22Rv1 (cell line): ENCODE measurements around the gene TTC23L.

Experiments
- ZFX ChIP-seq: fragments of 450-650 bp; IDR thresholded peaks from 2 replicates; pipeline ENCODE4 v1.6.1; 2017; ENCODE audit warnings: antibody characterized with exemption, borderline replicate concordance
- TF ChIP-seq, protein P1 (sequence below): fragments of 450-650 bp; IDR thresholded peaks from 2 replicates; pipeline ENCODE4 v1.5.1; 2017; ENCODE audit warnings: mild to moderate bottlenecking

DNA sequence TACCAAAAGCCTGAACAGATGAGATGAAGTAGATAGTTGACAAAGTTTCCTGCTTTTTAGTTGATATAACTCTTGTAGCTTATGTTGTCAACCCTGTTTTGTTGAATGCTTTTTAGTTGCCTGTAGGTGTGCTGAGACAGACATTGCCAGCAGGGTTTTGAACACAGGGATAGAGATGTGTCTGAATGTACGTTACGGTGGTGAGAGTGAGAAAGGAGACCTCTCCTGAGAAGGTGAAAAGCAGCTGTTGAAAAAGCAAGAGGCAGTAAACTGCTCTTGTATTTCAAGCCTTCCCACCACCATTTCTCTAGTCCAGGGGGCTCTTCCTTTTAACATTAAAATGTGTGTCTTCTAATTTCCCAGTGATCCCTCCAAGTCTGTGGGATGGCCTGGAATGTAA is 105.1 kb downstream of the TTC23L start:
- TF ChIP-seq, protein P1, sequence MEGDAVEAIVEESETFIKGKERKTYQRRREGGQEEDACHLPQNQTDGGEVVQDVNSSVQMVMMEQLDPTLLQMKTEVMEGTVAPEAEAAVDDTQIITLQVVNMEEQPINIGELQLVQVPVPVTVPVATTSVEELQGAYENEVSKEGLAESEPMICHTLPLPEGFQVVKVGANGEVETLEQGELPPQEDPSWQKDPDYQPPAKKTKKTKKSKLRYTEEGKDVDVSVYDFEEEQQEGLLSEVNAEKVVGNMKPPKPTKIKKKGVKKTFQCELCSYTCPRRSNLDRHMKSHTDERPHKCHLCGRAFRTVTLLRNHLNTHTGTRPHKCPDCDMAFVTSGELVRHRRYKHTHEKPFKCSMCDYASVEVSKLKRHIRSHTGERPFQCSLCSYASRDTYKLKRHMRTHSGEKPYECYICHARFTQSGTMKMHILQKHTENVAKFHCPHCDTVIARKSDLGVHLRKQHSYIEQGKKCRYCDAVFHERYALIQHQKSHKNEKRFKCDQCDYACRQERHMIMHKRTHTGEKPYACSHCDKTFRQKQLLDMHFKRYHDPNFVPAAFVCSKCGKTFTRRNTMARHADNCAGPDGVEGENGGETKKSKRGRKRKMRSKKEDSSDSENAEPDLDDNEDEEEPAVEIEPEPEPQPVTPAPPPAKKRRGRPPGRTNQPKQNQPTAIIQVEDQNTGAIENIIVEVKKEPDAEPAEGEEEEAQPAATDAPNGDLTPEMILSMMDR = no peak
- TF ChIP-seq ZFX = no peak
